ENCODE measurements around the gene DYNLT1.
"Not testable (repeated sequence)": the region's sequence is repeated elsewhere in the genome, so short reads cannot be mapped to it uniquely, and the experiment has no call there.

Gene DYNLT1

GRCh38 chr6:158622545-158623190 is 21.9 kb downstream of the DYNLT1 start:
- DNase-seq (ENCODE audit: low spot score): no peak

- DNase-seq (ENCODE audit: low spot score): no peak
Measured at GRCh38 chr6:158621694-158622544, 22.6 kb downstream of the DYNLT1 start.

GRCh38 chr6:158620963-158621693 is 23.4 kb downstream of the DYNLT1 start:
- no peak for DNase-seq (ENCODE audit: low spot score)

GRCh38 chr6:158619922-158620801 is 24.4 kb downstream of the DYNLT1 start:
- no peak for DNase-seq (ENCODE audit: low spot score)

GRCh38 chr6:158618289-158618688 is 26.3 kb downstream of the DYNLT1 start:
- DNase-seq (ENCODE audit: low spot score): not testable (repeated sequence)

GRCh38 chr6:158614606-158615005 is 29.9 kb downstream of the DYNLT1 start:
- DNase-seq (ENCODE audit: low spot score): not testable (repeated sequence)

- DNase-seq (ENCODE audit: low spot score): no peak
Measured at GRCh38 chr6:158611541-158612370, 32.8 kb downstream of the DYNLT1 start.

- DNase-seq (ENCODE audit: low spot score): no peak
Measured at GRCh38 chr6:158611039-158611438, 33.5 kb downstream of the DYNLT1 start.

GRCh38 chr6:158610319-158610968 is 34.1 kb downstream of the DYNLT1 start:
- DNase-seq (ENCODE audit: low spot score): no peak

- no peak for DNase-seq (ENCODE audit: low spot score)
Measured at GRCh38 chr6:158609455-158610155, 34.9 kb downstream of the DYNLT1 start.

GRCh38 chr6:158608221-158608620 is 36.3 kb downstream of the DYNLT1 start:
- DNase-seq (ENCODE audit: low spot score): no peak

- DNase-seq (ENCODE audit: low spot score): no peak
Measured at GRCh38 chr6:158607411-158608170, 37.0 kb downstream of the DYNLT1 start.

GRCh38 chr6:158606935-158607334 is 37.6 kb downstream of the DYNLT1 start:
- DNase-seq (ENCODE audit: low spot score): no peak

GRCh38 chr6:158606011-158606410 is 38.5 kb downstream of the DYNLT1 start:
- DNase-seq (ENCODE audit: low spot score): not testable (repeated sequence)

- DNase-seq (ENCODE audit: low spot score): peak; percentile 72
Measured at GRCh38 chr6:158605266-158605878, 39.2 kb downstream of the DYNLT1 start.

- no peak for DNase-seq (ENCODE audit: low spot score)
Measured at GRCh38 chr6:158604048-158604406, 40.5 kb downstream of the DYNLT1 start.

- no peak for DNase-seq (ENCODE audit: low spot score)
Measured at GRCh38 chr6:158603261-158604047, 41.1 kb downstream of the DYNLT1 start.

- no peak for DNase-seq (ENCODE audit: low spot score)
Measured at GRCh38 chr6:158599635-158600034, 44.9 kb downstream of the DYNLT1 start.

All from kidney capillary endothelial cell (primary cell).